Globus pallidus (tissue), 1 donor: Measurements from ENCODE around the gene TRAF2.
"Not testable (repeated sequence)": the region's sequence is repeated elsewhere in the genome, so short reads cannot be mapped to it uniquely, and the experiment has no call there.

Source experiments
- DNase-seq: peaks from one replicate; pipeline ENCODE4 v3.0.0-alpha.2; 2015; ENCODE audit warnings: low spot score

TRAF2 gene, protein sequence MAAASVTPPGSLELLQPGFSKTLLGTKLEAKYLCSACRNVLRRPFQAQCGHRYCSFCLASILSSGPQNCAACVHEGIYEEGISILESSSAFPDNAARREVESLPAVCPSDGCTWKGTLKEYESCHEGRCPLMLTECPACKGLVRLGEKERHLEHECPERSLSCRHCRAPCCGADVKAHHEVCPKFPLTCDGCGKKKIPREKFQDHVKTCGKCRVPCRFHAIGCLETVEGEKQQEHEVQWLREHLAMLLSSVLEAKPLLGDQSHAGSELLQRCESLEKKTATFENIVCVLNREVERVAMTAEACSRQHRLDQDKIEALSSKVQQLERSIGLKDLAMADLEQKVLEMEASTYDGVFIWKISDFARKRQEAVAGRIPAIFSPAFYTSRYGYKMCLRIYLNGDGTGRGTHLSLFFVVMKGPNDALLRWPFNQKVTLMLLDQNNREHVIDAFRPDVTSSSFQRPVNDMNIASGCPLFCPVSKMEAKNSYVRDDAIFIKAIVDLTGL

DNA sequence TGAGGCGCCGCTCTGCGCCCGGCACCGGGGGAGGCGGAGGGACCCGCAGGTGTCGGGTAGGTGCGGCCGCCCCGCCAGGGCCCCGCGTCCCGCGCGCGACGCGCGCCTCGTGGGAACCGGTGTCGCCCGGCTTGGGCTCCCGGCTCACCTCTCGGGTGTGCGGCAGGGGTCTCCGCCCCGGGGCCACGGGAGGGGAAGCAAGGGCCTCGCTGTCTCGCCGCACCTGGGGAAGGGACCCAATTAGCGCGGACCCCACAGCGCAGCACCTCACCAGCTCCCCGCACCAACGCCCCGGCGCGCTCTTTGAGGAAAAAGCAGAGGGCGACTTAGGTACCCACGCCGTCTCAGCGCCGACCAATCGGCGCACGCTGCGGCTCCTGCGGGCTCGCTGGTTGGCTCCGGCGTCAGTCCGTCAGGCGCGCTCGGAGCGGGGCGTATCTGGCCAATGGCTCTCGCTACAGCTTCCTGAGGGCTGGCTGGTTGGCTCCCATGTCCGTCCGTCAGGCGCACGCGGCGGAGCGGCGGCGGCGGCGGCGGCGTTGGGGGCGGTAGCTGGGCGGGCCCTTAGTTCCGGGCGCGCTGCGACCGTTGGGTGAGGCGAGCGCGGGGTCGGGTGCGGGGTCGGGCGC is at the start of gene TRAF2:
Gene TRAF2, plus strand, starts transcription at position 567 of the 629 bp plus-strand sequence. CDS start 12,225 bp downstream, outside the sequence.
- peak; percentile 97 for DNase-seq

DNA sequence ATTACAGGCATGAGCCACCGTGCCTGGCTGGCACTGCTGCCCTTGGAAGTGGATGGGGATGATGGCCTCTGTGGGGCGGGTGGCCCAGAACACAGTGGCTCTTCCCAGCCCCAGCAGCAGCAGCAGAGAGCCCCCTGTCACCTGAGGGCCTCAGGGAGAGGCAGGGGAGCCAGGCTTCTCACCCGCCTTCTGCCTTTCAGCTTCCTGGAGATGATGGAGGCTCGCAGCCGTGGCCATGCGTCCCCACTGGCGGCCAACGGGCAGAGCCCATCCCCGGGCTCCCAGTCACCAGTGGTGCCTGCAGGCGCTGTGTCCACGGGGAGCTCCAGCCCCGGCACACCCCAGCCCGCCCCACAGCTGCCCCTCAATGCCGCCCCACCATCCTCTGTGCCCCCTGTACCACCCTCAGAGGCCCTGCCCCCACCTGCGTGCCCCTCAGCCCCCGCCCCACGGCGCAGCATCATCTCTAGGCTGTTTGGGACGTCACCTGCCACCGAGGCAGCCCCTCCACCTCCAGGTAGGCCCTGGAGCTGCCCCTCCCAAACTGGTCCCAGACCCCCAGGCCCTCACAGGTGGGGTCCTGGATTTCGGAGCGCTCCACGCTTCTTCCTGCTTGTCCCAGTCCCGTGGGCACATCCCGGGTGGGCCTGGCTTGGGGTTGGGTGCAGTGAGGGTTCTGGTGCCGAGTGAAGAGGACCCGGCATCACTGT is 49.0 kb upstream of the TRAF2 start:
- no peak for DNase-seq

DNA sequence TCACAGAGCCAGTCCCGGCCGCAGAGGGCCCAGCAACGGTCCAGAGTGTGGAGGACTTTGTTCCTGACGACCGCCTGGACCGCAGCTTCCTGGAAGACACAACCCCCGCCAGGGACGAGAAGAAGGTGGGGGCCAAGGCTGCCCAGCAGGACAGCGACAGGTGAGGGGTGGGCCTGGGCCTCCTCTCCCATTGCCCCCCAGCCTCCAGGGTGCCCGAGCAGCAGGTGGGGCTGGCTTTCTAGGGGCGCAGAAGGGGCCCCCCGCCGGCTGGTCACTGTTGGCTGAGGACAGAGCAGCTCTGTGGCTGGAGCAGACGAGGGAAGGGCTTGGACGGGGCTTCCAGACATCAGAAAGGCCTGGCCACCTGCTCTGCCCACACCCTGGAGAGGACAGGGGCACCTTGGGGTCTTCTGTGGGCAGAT is 48.4 kb upstream of the TRAF2 start:
- DNase-seq: not testable (repeated sequence)

DNA sequence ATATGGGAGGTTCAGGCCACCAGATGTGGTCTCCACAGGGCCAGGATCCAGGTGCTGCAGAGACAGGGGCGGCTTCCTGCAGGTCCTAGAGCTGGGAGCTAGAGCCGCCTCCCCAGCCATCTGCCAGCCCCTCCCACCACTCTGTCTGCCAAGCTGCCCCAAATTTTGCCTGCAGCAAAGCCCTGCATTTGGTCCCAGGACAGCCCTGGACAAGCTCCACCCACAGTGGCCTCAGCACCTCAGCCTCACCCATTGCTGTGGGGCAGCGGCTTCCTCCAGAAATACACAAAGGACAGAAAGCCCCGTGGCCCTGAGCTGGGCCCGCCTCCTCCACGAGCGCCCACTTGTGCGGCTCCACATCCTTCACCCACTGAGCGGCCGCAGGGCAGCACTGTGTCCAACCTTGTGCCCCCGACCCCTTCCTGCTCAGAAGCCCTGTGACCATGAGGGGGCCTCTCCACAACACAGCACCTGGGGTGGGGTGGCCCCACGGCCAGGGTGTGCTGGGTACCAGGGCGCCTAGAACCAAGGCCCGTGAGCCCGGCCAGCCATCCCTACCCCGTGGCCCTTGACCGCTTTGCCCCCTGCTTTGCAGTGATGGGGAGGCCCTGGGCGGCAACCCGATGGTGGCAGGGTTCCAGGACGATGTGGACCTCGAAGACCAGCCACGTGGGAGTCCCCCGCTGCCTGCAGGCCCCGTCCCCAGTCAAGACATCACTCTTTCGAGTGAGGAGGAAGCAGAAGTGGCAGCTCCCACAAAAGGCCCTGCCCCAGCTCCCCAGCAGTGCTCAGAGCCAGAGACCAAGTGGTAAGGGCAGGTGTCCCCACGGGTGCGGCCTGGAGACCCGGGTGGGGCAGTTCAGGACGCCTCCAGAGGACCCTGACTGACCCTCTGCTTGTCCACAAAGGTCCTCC is 47.7 kb upstream of the TRAF2 start:
- no peak for DNase-seq

DNA sequence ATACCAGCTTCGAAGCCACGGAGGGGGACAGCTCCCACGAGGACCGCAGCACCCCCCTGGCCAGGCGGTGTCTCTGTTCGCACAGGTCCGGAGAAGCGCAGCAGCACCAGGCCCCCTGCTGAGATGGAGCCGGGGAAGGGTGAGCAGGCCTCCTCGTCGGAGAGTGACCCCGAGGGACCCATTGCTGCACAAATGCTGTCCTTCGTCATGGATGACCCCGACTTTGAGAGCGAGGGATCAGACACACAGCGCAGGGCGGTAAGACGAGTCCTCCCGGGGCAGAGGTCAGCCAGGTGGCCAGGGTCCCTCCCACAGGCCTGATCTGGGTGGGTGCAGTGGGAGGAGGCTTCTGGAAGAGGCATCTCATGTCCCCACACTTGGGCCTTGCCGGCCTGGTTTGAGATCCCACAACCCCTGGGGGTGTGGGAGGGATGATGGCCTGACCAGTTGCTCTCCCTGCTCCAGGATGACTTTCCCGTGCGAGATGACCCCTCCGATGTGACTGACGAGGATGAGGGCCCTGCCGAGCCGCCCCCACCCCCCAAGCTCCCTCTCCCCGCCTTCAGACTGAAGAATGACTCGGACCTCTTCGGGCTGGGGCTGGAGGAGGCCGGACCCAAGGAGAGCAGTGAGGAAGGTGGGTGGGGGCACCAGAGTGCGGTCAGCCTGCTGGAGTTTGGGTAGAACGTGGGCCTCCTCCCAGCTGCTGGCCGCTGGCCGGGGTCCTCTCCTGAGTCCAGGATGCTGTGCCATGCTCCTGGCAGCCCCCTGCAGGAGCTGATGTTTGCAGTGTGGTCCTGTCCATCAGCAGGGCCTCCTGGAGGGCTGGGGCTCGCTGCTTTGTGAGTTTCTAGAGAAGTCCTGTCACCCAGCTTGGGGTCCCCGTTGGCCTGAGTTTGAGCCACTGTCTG is 46.8 kb upstream of the TRAF2 start:
- DNase-seq: no peak

DNA sequence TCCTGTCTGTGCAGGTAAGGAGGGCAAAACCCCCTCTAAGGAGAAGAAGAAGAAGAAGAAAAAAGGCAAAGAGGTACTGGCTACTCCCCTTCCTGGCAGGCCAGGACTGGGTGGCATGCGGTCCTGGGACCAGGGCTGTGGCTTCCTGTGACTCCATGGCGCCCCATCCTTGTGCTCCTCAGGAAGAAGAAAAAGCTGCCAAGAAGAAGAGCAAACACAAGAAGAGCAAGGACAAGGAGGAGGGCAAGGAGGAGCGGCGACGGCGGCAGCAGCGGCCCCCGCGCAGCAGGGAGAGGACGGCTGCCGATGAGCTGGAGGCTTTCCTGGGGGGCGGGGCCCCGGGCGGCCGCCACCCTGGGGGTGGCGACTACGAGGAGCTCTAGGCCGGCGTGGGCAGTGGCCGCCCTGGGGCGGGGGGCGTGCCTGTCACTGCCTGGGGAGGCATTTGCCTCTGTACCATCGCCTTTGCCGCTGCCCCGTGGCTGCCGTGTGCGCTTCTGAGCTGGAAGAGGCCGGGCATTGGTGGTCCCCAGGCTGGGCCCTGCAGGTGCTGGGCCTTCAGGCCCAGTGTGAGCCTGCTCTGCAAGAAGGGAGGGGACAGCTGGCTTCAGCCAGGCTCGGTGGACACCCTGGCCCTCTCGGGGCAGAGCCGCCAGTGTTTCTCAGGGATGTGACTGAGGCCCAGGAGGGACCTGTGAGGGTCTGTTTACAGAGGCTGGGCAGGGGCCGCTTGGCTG is 46.0 kb upstream of the TRAF2 start:
- no peak for DNase-seq

- peak; percentile 88 for DNase-seq
These were observed 45.3 kb upstream of the TRAF2 start for GRCh38 chr9:136840877-136841645.

- not testable (repeated sequence) for DNase-seq
These were observed 44.5 kb upstream of the TRAF2 start for GRCh38 chr9:136841646-136842379.

- DNase-seq: peak; percentile 79
These were observed 43.9 kb upstream of the TRAF2 start, which contains the start of gene AJM1 for GRCh38 chr9:136842380-136842948. Gene AJM1, plus strand, starts transcription at chr9:136842478. Its CDS starts 1,937 bp downstream, at chr9:136844415.

GRCh38 chr9:136843159-136843800 is 43.0 kb upstream of the TRAF2 start:
- not testable (repeated sequence) for DNase-seq

DNA sequence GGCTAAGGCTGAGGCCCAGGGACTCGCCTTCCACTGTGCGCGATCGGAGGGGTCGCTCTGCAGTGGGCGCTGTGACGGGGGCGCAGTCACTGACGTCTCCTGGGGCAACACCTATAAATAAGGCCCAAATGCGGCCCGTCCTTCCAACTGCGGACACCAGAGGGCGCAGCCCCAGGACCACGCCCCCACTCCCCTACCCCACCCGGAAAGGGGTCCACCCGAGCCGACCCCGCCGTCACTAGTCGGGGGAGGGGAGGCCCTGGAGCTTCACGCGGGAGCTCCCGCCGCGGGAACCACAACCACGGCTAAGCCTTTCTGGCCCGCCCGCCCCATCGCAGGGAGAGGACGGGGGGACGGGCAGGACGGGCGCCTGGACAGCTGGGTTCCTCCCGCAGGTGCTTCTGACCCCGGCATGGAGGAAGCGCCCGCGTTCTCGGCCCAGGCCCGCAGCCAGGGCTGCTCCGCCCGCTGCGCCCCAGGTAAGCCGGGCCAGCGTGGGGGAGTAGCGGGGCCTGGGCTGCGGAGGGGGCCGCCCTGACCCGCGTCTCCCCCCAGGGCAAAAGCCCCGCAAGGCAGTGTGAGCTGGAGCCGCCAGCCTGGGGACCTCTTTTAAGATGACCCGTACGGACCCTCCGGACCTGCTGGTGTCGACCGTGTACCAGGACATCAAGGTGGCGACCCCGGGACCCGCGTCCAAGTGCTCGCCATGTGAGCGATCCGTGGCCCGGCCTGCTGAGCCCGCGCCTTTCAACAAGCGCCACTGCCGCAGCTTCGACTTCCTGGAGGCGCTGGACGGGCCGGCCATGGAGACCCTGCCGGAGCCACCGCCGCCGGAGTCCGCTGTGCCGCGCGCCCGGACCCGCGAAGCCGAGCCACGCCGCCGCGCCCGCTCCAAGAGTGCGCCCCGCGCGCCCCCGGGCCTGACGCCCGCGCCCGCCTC is 42.2 kb upstream of the TRAF2 start:
- DNase-seq: not testable (repeated sequence)

- no peak for DNase-seq
These were observed 41.4 kb upstream of the TRAF2 start for GRCh38 chr9:136844761-136845464.

GRCh38 chr9:136845465-136846260 is 40.7 kb upstream of the TRAF2 start:
- DNase-seq: no peak

DNA sequence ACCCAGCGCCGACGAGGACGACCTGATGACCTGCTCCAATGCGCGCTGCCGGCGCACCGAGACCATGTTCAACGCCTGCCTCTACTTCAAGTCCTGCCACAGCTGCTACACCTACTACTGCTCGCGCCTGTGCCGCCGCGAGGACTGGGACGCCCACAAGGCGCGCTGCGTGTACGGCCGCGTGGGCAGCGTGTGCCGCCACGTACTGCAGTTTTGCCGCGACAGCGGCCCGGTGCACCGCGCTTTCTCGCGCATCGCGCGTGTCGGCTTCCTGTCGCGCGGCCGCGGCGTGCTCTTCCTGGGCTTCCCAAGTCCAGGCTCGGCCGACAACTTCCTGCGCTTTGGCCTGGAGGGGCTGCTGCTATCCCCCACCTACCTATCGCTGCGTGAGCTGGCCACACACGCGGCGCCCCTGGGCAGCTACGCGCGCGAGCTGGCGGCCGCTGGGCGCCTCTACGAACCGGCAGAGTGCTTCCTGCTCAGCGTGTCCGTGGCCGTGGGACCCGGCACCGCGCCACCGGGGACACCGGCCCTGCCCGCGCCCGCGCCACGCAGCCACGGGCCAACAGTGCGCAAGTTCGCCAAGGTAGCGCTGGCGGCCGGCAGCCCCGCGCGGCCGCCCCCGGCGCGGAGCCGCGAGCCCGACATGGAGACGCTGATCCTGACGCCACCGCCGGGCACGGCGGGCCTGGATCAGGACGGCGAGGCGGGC is 39.8 kb upstream of the TRAF2 start:
- no peak for DNase-seq
